H9 (cell line): ENCODE data around the gene ARHGAP12. TPM values are rescaled to one million over a fixed set of nuclear protein-coding genes. Genes with fewer than 3 reads are reported as not detected.

Experiments
- DNase-seq: peaks from one replicate; pipeline ENCODE4 v3.0.0-alpha.2; 2017
- H2AFZ ChIP-seq: one replicate; pipeline ENCODE4 v1.6.1; 2013; ENCODE audit warnings: mild to moderate bottlenecking, low read length, control low read depth, moderate library complexity
- H2AK5ac ChIP-seq: 2 replicates; pipeline ENCODE4 v1.6.1; 2013; ENCODE audit warnings: low read length, control low read depth, mixed read lengths; ENCODE audit not compliant: insufficient read length
- H2BK120ac ChIP-seq: one replicate; pipeline ENCODE4 v1.6.1; 2013; ENCODE audit warnings: low read depth, mild to moderate bottlenecking, low read length, control low read depth, inconsistent platforms; ENCODE audit not compliant: poor library complexity, severe bottlenecking
- H2BK12ac ChIP-seq: 2 replicates; pipeline ENCODE4 v1.6.1; 2013; ENCODE audit warnings: low read length, control low read depth, mixed read lengths, low read depth; ENCODE audit not compliant: insufficient read length
- H2BK15ac ChIP-seq: 2 replicates; pipeline ENCODE4 v1.6.1; 2013; ENCODE audit warnings: low read depth, low read length, control low read depth
- H2BK20ac ChIP-seq: one replicate; pipeline ENCODE4 v1.6.1; 2013; ENCODE audit warnings: low read depth, mild to moderate bottlenecking, low read length, control low read depth, inconsistent platforms; ENCODE audit not compliant: poor library complexity, severe bottlenecking
- H2BK5ac ChIP-seq: 2 replicates; pipeline ENCODE4 v1.6.1; 2013; ENCODE audit warnings: low read length, control low read depth, mixed read lengths; ENCODE audit not compliant: insufficient read length
- H3K14ac ChIP-seq: 2 replicates; pipeline ENCODE4 v1.6.1; 2013; ENCODE audit warnings: low read length, control low read depth; ENCODE audit not compliant: insufficient read depth
- H3K18ac ChIP-seq: 2 replicates; pipeline ENCODE4 v1.6.1; 2013; ENCODE audit warnings: low read depth, mild to moderate bottlenecking, mixed read lengths, low read length, control low read depth; ENCODE audit not compliant: insufficient read length
- H3K23ac ChIP-seq: 2 replicates; pipeline ENCODE4 v1.6.1; 2013; ENCODE audit warnings: low read length, control low read depth, mixed read lengths, low read depth; ENCODE audit not compliant: insufficient read length
- H3K23me2 ChIP-seq: 2 replicates; pipeline ENCODE4 v1.6.1; 2013; ENCODE audit warnings: low read depth, mild to moderate bottlenecking, mixed read lengths, low read length, control low read depth; ENCODE audit not compliant: insufficient read length, poor library complexity, severe bottlenecking
- H3K27ac ChIP-seq: 2 replicates; pipeline ENCODE4 v1.5.1; 2013; ENCODE audit warnings: low read length, control low read depth, mixed read lengths, low read depth; ENCODE audit not compliant: insufficient read length
- H3K27me3 ChIP-seq: 2 replicates; pipeline ENCODE4 v1.6.1; 2013; ENCODE audit warnings: low read length, control low read depth, inconsistent platforms; ENCODE audit not compliant: insufficient read depth
- H3K4ac ChIP-seq: 2 replicates; pipeline ENCODE4 v1.6.1; 2013; ENCODE audit warnings: low read depth, mild to moderate bottlenecking, control low read depth, inconsistent platforms, low read length, moderate library complexity
- H3K4me1 ChIP-seq: 2 replicates; pipeline ENCODE4 v1.6.1; 2013; ENCODE audit warnings: low read length, control low read depth, inconsistent platforms; ENCODE audit not compliant: insufficient read depth
- H3K4me2 ChIP-seq: 2 replicates; pipeline ENCODE4 v1.6.1; 2013; ENCODE audit warnings: low read length, control low read depth, mixed read lengths; ENCODE audit not compliant: insufficient read length, insufficient read depth
- H3K56ac ChIP-seq: 2 replicates; pipeline ENCODE4 v1.6.1; 2013; ENCODE audit warnings: low read depth, mild to moderate bottlenecking, mixed read lengths, low read length, control low read depth; ENCODE audit not compliant: insufficient read length
- H3K79me1 ChIP-seq: 2 replicates; pipeline ENCODE4 v1.6.1; 2013; ENCODE audit warnings: low read depth, mild to moderate bottlenecking, moderate library complexity, low read length, control low read depth, inconsistent platforms; ENCODE audit not compliant: insufficient read depth, poor library complexity, severe bottlenecking
- H3K79me2 ChIP-seq: 2 replicates; pipeline ENCODE4 v1.6.1; 2013; ENCODE audit warnings: low read length, control low read depth, inconsistent platforms; ENCODE audit not compliant: insufficient read depth
- H3K9ac ChIP-seq: 2 replicates; pipeline ENCODE4 v1.6.1; 2013; ENCODE audit warnings: low read length, control low read depth, mixed read lengths; ENCODE audit not compliant: insufficient read length; ENCODE audit errors: extremely low read depth
- H3K9me3 ChIP-seq: one replicate; pipeline ENCODE4 v1.6.1; 2013; ENCODE audit warnings: low read depth, low read length, inconsistent platforms; ENCODE audit not compliant: control insufficient read depth
- H3T11ph ChIP-seq: one replicate; pipeline ENCODE4 v1.6.1; 2013; ENCODE audit warnings: mild to moderate bottlenecking, low read length, control low read depth, inconsistent platforms
- H4K20me1 ChIP-seq: one replicate; pipeline ENCODE4 v1.6.1; 2013; ENCODE audit not compliant: control insufficient read depth, insufficient read length, insufficient read depth
- H4K5ac ChIP-seq: 2 replicates; pipeline ENCODE4 v1.6.1; 2013; ENCODE audit warnings: low read depth, mild to moderate bottlenecking, mixed read lengths, low read length, control low read depth; ENCODE audit not compliant: insufficient read length
- H4K8ac ChIP-seq: replicated peaks from 2 replicates; pipeline ENCODE4 v1.6.1; 2013; ENCODE audit warnings: low read length, control low read depth, mixed read lengths, low read depth; ENCODE audit not compliant: insufficient read length
- H4K91ac ChIP-seq: 2 replicates; pipeline ENCODE4 v1.6.1; 2013; ENCODE audit warnings: low read depth, mild to moderate bottlenecking, moderate library complexity, mixed read lengths, low read length, control low read depth; ENCODE audit not compliant: insufficient read length
- H3K27ac Mint-ChIP-seq, 3 experiments: 2 replicates in 2 of 3; 3 replicates in 1 of 3; pipeline ENCODE4 v1.8.0; 2020 to 2021; ENCODE audit warnings: mixed read lengths in 3 of 3, mild to moderate bottlenecking in 1 of 3, moderate library complexity in 1 of 3
- H3K27me3 Mint-ChIP-seq: 2 replicates; pipeline ENCODE4 v1.8.0; 2021; ENCODE audit warnings: low read depth, mild to moderate bottlenecking, moderate library complexity, mixed read lengths
- H3K36me3 Mint-ChIP-seq, 3 experiments: 2 replicates in 2 of 3; 3 replicates in 1 of 3; pipeline ENCODE4 v1.8.0; 2020 to 2021; ENCODE audit warnings: low read depth in 3 of 3, mixed read lengths in 3 of 3; ENCODE audit not compliant: insufficient read depth in 1 of 3
- H3K4me1 Mint-ChIP-seq, 2 experiments: 2 replicates each; pipeline ENCODE4 v1.8.0; 2020; ENCODE audit warnings: mixed read lengths in 2 of 2
- H3K4me3 Mint-ChIP-seq, 2 experiments: 2 replicates in 1 of 2; 3 replicates in 1 of 2; pipeline ENCODE4 v1.8.0; 2020 to 2021; ENCODE audit warnings: mild to moderate bottlenecking in 2 of 2, mixed read lengths in 2 of 2, moderate library complexity in 1 of 2
- H3K9me3 Mint-ChIP-seq, 2 experiments: 2 replicates in 1 of 2; 3 replicates in 1 of 2; pipeline ENCODE4 v1.8.0; 2020; ENCODE audit warnings: mild to moderate bottlenecking in 2 of 2, mixed read lengths in 2 of 2, moderate library complexity in 1 of 2
- CTCF ChIP-seq: fragments of 200-600 bp; sonication (generic); conservative IDR thresholded peaks from 3 replicates; pipeline ENCODE4 v1.8.0; 2021; ENCODE audit warnings: antibody characterized with exemption, mild to moderate bottlenecking
- WGBS: extraction: QIAGEN DNeasy Blood & Tissue Kit; methylation state at CpG from one replicate; pipeline ENCODE4 v1.1.7; 2013; ENCODE audit warnings: missing lambda C conversion rate, low lambda C conversion rate, mixed read lengths; ENCODE audit not compliant: insufficient read length; ENCODE audit errors: extremely low coverage; 5-methylcytosine and 5-hydroxymethylcytosine counted together
- total RNA-seq: library from RNA; stranded (reverse); gene quantifications from 2 replicates; pipeline ENCODE4 v1.2.1, GENCODE V29; 2021

Gene ARHGAP12
- total RNA-seq, 1 experiment from 2014 or later: 34.3 TPM

GRCh38 chr10:31855033-31855432, 73.6 kb downstream of the ARHGAP12 start:
- no peak overlapping the region for H4K8ac ChIP-seq
- H3K36me3 Mint-ChIP-seq: peaks cover 3 to 19% (median 11%) of the 10 kb centered on the region in 3 experiments; a peak in 5 of 7 replicates
- H3K23ac ChIP-seq: no peak overlapping the region
- H3K4me3 Mint-ChIP-seq: no peak overlapping the region
- no peak overlapping the region for H2BK15ac ChIP-seq
- H3K4me1 ChIP-seq: no peaks in the 10 kb centered on the region
- no peak overlapping the region for H3K4me2 ChIP-seq
- H3K27ac ChIP-seq: no peak overlapping the region
- no peaks in the 10 kb centered on the region for H3K79me1 ChIP-seq
- H2AFZ ChIP-seq: no peak overlapping the region
- no peak overlapping the region for H3K14ac ChIP-seq
- H3K23me2 ChIP-seq: no peaks in the 10 kb centered on the region
- no peaks in the 10 kb centered on the region for H3K9me3 Mint-ChIP-seq
- no peaks in the 10 kb centered on the region for H3K27me3 ChIP-seq
- WGBS: no CpG with 5 or more reads among the region's 4 CpGs
- H3K4me1 Mint-ChIP-seq: 0 out of 4 replicates have a peak, but pooled peaks cover 0 to 2% of the 10 kb centered on the region in 2 experiments
- H2BK5ac ChIP-seq: no peak overlapping the region
- no peak for DNase-seq
- no peak overlapping the region for H3T11ph ChIP-seq
- no peak overlapping the region for H3K27ac Mint-ChIP-seq
- H2BK12ac ChIP-seq: no peak overlapping the region
- H3K79me2 ChIP-seq: no peaks in the 10 kb centered on the region; the same call in 1 of the 2 replicates
- no peak overlapping the region for H3K18ac ChIP-seq
- H4K5ac ChIP-seq: no peak overlapping the region
- H4K20me1 ChIP-seq: no peaks in the 10 kb centered on the region
- no peak overlapping the region for H3K56ac ChIP-seq
- no peaks in the 10 kb centered on the region for H3K27me3 Mint-ChIP-seq
- H3K4ac ChIP-seq: no peak overlapping the region
- H2AK5ac ChIP-seq: no peak overlapping the region
- no peak overlapping the region for H3K9ac ChIP-seq
- TF ChIP-seq CTCF: no peak
- no peak overlapping the region for H2BK20ac ChIP-seq
- no peak overlapping the region for H4K91ac ChIP-seq
- H2BK120ac ChIP-seq: no peak overlapping the region
- H3K9me3 ChIP-seq: no peaks in the 10 kb centered on the region
